Transverse colon (tissue), 4 donors: Measurements from ENCODE around the gene BAIAP2.

Source experiments
- CTCF ChIP-seq, 5 experiments: fragments of 200-600 bp in 3 of 5; fragments of 450-650 bp in 2 of 5; sonication (generic) in 3 of 5; IDR thresholded peaks; 1 replicate in 2 of 5; 2 replicates in 3 of 5; pipeline ENCODE4 v1.5.1; 2016 to 2017; ENCODE audit warnings: antibody characterized with exemption in 5 of 5, inconsistent platforms in 3 of 5, mild to moderate bottlenecking in 2 of 5, moderate library complexity in 1 of 5
- EP300 ChIP-seq: sonication (generic); formaldehyde crosslinking; IDR thresholded peaks from one replicate; pipeline ENCODE4 v1.6.1; 2017; ENCODE audit warnings: antibody characterized with exemption, low read depth
- POLR2AphosphoS5 ChIP-seq, 3 donors: sonication (generic); formaldehyde crosslinking; IDR thresholded peaks; one replicate each; pipeline ENCODE4 v1.6.1; 2016; ENCODE audit warnings: antibody characterized with exemption in 3 of 3

DNA sequence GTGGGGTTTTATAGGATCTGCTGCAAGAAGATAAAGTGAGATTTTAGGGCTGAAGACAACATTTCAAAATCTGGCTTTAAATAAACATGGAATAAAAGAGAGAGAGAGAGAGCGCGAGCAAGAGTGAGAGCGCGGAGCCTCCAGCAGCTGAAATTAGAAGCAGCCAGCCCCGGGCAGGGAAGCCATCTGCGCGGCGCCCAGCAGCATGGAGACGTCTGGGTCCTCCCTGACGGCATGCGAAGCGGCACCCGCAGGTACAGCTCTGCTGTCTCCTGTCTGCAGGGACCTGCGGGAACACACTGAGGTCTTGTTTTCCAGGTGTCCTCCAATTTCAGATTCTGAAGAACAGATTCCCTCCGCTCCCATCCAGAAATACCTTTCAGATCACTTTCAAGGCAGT is 7.9 kb upstream of the BAIAP2 start:
- TF ChIP-seq CTCF (IDR thresholded peaks at IDR 0.05), result no peak
- TF ChIP-seq EP300, result no peak
- TF ChIP-seq POLR2AphosphoS5 (IDR thresholded peaks at IDR 0.05), result no peak
